Measurements from ENCODE around the gene RCL1.
"Not testable (repeated sequence)": the region's sequence is repeated elsewhere in the genome, so short reads cannot be mapped to it uniquely, and the experiment has no call there.

The RCL1 gene

GRCh38 chr9:4890242-4890641, 97.5 kb downstream of the RCL1 start:
- no peak for FAIRE-seq

- FAIRE-seq = no peak
Observed at GRCh38 chr9:4890929-4891328, 98.2 kb downstream of the RCL1 start.

- no peak for FAIRE-seq
Observed at GRCh38 chr9:4891674-4892073, 98.9 kb downstream of the RCL1 start.

GRCh38 chr9:4892501-4893194, 99.9 kb downstream of the RCL1 start:
- FAIRE-seq = no peak

- FAIRE-seq = no peak
Observed at GRCh38 chr9:4894076-4894475, 101.3 kb downstream of the RCL1 start.

- not testable (repeated sequence) for FAIRE-seq
Observed at GRCh38 chr9:4899853-4900252, 107.1 kb downstream of the RCL1 start.

GRCh38 chr9:4901401-4902134, 108.8 kb downstream of the RCL1 start:
- FAIRE-seq = not testable (repeated sequence)

GRCh38 chr9:4902135-4902475, 109.4 kb downstream of the RCL1 start:
- FAIRE-seq = no peak

GRCh38 chr9:4904322-4905134, 111.8 kb downstream of the RCL1 start:
- no peak for FAIRE-seq

- FAIRE-seq = no peak
Observed at GRCh38 chr9:4905135-4905490, 112.4 kb downstream of the RCL1 start.

Measured in TTC549 (cell line).